ENCODE measurements around the gene PLA2G6. TPM values are rescaled to one million over a fixed set of nuclear protein-coding genes. Genes with fewer than 3 reads are reported as not detected.

The PLA2G6 gene
- total and polyA plus RNA-seq, 2 of the 8 experiments (the other 6 are each of a cell fraction or from before 2014, with no cell fraction given), result 13.2 to 21.0 TPM

GRCh38 chr22:38190581-38190980 is 9.0 kb upstream of the PLA2G6 start:
- Histone ChIP-seq H2BK20ac (ENCODE audit: low read length) (no peak overlapping the region), H3K23me2 (ENCODE audit: low read depth, low read length) (peaks cover 3% of the 10 kb centered on the region; the same call in 1 of the 2 replicates), H2BK5ac (ENCODE audit: low read depth, low read length) (no peak overlapping the region), H2BK15ac (ENCODE audit: low read length) (no peak overlapping the region), H4K8ac (ENCODE audit: extremely low read depth, insufficient read depth, low read length) (no peak overlapping the region), H3K36me3 (ENCODE audit: control insufficient read depth in 2 of 4, insufficient read depth in 4 of 4, low read length in 3 of 4) (no peaks in the 10 kb centered on the region), H3K18ac (ENCODE audit: extremely low read depth, low read length) (no peak overlapping the region), H4K5ac (ENCODE audit: insufficient read length, low read depth, low read length) (no peak overlapping the region), H2BK120ac (replicated peaks; ENCODE audit: low read depth, low read length) (no peak overlapping the region), H3K23ac (ENCODE audit: insufficient read length) (no peak overlapping the region), H3K79me1 (ENCODE audit: low read depth, low read length) (no peaks in the 10 kb centered on the region), H3K27me3 (replicated peaks in 1 of 4; ENCODE audit: control insufficient read depth in 3 of 4, extremely low read depth in 1 of 4, insufficient read depth in 3 of 4, low read length in 3 of 4) (no peaks in the 10 kb centered on the region; a peak in 3 of 7 replicates), H3K4me2 (ENCODE audit: insufficient read depth in 1 of 2, low read depth in 2 of 2, low read length in 2 of 2) (no peak overlapping the region), H3K4me1 (replicated peaks in 1 of 4; ENCODE audit: control insufficient read depth in 3 of 4, insufficient read depth in 4 of 4, low read length in 3 of 4) (peaks cover 0 to 3% (median 0%) of the 10 kb centered on the region in 4 experiments; a peak in 1 of 7 replicates), H3K56ac (replicated peaks; ENCODE audit: insufficient read length, low read depth, low read length) (no peak overlapping the region), H3K9ac (replicated peaks in 1 of 4; ENCODE audit: extremely low read depth in 1 of 4, low read depth in 3 of 4, low read length in 3 of 4) (no peak overlapping the region), H3K4ac (replicated peaks; ENCODE audit: insufficient read length, low read depth, low read length) (no peak overlapping the region), H2AK5ac (ENCODE audit: low read depth, low read length) (no peak overlapping the region), H3K4me3 (ENCODE audit: extremely low read depth in 1 of 4, insufficient read depth in 2 of 4, low read depth in 3 of 4, low read length in 4 of 4) (no peak overlapping the region), H4K20me1 (replicated peaks in 1 of 2; ENCODE audit: control insufficient read depth in 1 of 2, insufficient read depth in 2 of 2, low read length in 2 of 2) (no peaks in the 10 kb centered on the region), H2BK12ac (ENCODE audit: low read depth, low read length) (no peak overlapping the region), H4K91ac (replicated peaks; ENCODE audit: insufficient read length, low read length) (no peak overlapping the region), H3K9me3 (ENCODE audit: insufficient read depth in 2 of 2, low read depth in 1 of 2, low read length in 1 of 2) (no peaks in the 10 kb centered on the region), H3K14ac (ENCODE audit: insufficient read length) (no peak overlapping the region), H3K27ac (ENCODE audit: low read depth, low read length) (no peak overlapping the region), H2AFZ (ENCODE audit: low read length) (no peak overlapping the region), H3K79me2 (ENCODE audit: control insufficient read depth in 1 of 2, insufficient read depth in 2 of 2, low read length in 2 of 2) (no peaks in the 10 kb centered on the region)
- DNase-seq (ENCODE audit: low read depth in 1 of 2, low spot score in 2 of 2), result no peak
- CTCF ChIA-PET (ENCODE audit: partially characterized antibody), result interaction anchor here (0.7 to 1.4 kb wide), 3 partner anchors 76 to 116 kb away, joined by 3 to 4 read pairs (median 4); no protein-coding TSS in a partner anchor
- no peak for FAIRE-seq
- 86% methylated on average over 6 of the region's 6 CpGs; no CpG with 5 or more reads in 1 of the 2 experiments for WGBS, 2 experiments (ENCODE audit: extremely low coverage in 1 of 2, insufficient coverage in 1 of 2, insufficient read length in 1 of 2, insufficient replicate concordance in 2 of 2, low coverage in 1 of 2, low lambda C conversion rate in 2 of 2, missing lambda C conversion rate in 1 of 2)
- POLR2A ChIA-PET (ENCODE audit: partially characterized antibody), result interaction anchor here (0.9 to 2.2 kb wide), 3 partner anchors 10 to 24 kb away, joined by 3 to 6 read pairs (median 3); no protein-coding TSS in a partner anchor
- TF ChIP-seq RNF2 (IDR thresholded peaks at IDR 0.05; ENCODE audit: borderline replicate concordance, low read depth, low read length, missing control alignments, poor library complexity, severe bottlenecking) (no peak), NRF1 (IDR thresholded peaks at IDR 0.05; ENCODE audit: low read depth, low read length) (no peak), USF2 (IDR thresholded peaks at IDR 0.05; ENCODE audit: low read length) (no peak), SUZ12 (IDR thresholded peaks at IDR 0.05; ENCODE audit: low read length) (no peak), TAF7 (optimal IDR thresholded peaks at IDR 0.05; ENCODE audit: borderline replicate concordance, low read depth, low read length) (no peak), CHD1 (IDR thresholded peaks at IDR 0.05; ENCODE audit: low read depth, low read length) (no peak), ATF3 (IDR thresholded peaks at IDR 0.05; ENCODE audit: insufficient read depth, low read depth, low read length) (no peak), BACH1 (IDR thresholded peaks at IDR 0.05; ENCODE audit: low read length) (no peak), POLR2AphosphoS5 (IDR thresholded peaks at IDR 0.05; ENCODE audit: low read depth, low read length) (no peak), SIX5 (IDR thresholded peaks at IDR 0.05; ENCODE audit: low read depth, low read length) (no peak), SIRT6 (IDR thresholded peaks at IDR 0.05; ENCODE audit: low read length) (no peak), TEAD4 (IDR thresholded peaks at IDR 0.05; ENCODE audit: low read depth, low read length) (no peak), KDM4A (IDR thresholded peaks at IDR 0.05; ENCODE audit: low read depth, low read length, severe bottlenecking) (no peak)
